ENCODE measurements around the gene ACOT11.
A peak's percentile ranks its signal among the peaks of the same experiment; 100 is the strongest.

The ACOT11 gene

DNA sequence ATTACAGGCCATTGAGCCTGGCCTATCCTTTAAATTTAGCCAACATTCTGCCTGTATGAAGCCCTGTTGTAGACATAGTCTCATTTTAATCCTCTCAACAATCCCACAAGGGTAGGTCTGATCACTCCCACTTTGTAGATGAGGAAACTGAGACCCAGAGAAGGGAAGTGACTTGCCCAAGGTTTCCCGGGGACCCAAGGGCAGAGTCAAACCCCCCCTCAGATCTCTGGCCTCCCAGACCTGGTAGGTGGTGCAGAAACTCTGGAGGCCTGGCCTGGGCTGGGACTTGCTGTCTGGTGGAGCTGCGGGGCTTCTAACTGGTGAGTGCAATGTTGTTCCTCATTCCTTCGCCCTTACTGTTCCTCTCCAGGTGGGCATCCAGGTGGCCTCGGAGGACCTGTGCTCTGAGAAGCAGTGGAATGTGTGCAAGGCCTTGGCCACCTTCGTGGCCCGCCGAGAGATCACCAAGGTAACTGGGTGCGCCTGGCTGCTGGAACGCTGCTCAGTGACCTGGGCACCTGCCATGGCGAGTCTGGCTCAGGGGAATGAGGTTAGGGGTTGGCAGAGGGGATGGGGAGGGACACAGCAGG lies 45.6 kb downstream of the ACOT11 start:
- DNase-seq = no peak

DNA sequence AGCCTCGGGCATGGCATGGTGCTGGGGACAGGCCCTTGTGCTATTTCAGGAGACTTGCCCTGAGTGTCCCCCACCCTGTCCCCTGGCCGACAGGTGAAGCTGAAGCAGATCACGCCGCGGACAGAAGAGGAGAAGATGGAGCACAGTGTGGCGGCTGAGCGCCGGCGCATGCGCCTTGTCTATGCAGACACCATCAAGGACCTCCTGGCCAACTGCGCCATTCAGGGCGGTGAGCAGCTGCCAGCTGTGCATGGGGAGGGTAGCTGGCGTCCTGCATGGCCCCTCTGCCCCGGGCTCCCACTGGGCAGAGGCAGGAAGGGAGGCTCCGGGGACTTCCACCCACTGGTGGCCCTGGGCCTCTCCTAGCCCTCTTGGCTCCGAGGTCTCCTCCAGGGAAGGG lies 46.4 kb downstream of the ACOT11 start:
- no peak for DNase-seq

DNA sequence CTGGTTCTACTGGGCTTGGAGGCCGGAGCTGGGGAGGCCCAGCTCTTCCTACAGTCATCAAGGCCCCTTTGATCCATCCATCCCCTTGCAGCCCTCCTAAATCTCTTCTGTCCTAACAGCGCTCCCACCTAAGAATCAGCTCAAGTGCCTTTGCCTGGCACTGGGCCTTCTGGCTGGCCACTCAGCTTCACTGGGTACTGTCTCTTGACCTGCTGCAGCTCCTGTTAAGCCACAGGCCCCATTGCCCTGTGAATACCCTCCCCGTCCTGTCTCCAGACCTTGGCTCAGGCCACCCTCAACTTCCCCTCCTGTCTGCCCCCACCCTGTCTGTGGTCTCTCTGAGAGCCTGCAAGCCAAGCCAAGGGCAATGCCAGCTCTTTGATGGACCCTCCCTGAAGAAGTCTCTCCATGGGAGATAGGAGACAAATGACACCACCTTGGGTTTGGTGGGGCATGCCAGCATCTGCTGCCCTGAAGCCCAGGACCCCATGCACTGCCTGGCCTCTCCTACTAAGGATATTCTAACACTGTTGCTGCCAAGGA lies 48.0 kb downstream of the ACOT11 start:
- no peak for DNase-seq

DNA sequence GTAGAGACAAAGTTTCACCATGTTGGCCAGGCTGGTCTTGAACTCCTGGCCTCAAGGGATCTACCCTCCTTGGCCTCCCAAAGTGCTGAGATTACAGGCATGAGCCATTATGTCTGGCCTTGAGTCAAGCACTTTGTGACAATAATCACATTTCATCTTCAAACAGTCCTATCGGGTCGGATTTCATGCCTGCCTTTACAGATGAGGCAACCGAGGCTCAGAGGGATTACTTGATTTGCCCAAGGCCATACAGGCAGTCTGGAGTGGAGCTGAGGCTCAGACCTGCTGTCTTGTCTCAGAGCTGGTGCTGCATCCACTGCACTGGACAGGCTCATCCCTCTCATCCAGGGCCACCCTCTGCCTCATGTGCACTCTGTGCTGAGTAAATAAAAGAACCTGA lies 48.7 kb downstream of the ACOT11 start:
- no peak for DNase-seq

DNA sequence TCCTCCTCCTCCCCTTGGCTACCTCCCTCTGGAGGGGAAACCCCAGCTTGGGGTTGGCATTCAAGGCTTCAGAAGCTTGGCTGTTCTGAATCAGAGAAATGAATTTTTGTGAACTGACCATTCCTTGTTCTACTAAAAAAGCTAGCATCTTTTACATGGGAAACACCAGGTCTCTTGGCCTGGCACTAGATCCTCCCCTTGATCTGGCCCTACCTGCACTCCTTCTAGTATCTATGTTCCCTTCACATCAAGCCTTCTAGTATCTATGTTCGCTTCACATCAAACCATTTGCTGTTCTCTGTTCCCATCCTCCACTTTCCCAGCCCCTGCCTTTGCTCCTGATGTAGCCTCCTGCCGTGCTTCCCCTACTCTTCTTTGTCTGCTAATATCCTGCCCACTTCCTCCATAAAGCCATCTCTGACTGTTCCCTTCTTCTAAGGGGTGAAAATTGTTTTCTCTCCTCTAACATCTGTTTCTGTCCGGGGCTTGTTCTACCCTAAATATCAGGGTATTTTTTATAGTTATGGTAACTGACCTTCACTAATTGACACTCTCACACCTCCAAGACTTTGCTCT lies 49.5 kb downstream of the ACOT11 start:
- DNase-seq = no peak

DNA sequence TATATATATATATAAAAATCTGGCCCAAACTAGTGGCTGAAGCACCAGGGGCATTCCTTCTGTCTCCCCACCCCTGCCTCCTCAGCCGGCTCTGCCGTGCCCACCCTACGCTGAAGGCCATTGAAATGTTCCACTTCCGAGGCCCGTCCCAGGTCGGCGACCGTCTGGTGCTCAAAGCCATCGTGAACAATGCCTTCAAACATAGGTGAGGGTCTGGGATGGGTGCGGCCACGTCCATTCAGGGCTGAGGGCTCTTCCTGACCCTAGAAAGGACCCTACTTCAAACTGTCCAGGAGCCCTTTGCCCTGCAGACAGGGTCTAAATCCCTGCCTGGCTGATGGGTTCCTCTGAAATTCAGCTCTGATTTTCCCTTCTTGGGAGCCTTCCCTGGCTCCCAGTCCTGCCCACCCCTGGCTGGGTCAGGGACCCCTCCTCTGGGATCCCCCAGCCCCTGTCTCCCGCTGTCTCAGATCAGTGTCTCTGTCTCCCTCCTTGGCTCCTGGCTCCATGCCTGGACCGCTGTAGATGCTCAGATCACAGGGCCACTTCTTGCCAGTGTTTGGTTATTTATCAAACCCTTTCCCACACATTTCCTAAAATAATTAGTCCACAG lies 51.3 kb downstream of the ACOT11 start:
- DNase-seq = no peak

DNA sequence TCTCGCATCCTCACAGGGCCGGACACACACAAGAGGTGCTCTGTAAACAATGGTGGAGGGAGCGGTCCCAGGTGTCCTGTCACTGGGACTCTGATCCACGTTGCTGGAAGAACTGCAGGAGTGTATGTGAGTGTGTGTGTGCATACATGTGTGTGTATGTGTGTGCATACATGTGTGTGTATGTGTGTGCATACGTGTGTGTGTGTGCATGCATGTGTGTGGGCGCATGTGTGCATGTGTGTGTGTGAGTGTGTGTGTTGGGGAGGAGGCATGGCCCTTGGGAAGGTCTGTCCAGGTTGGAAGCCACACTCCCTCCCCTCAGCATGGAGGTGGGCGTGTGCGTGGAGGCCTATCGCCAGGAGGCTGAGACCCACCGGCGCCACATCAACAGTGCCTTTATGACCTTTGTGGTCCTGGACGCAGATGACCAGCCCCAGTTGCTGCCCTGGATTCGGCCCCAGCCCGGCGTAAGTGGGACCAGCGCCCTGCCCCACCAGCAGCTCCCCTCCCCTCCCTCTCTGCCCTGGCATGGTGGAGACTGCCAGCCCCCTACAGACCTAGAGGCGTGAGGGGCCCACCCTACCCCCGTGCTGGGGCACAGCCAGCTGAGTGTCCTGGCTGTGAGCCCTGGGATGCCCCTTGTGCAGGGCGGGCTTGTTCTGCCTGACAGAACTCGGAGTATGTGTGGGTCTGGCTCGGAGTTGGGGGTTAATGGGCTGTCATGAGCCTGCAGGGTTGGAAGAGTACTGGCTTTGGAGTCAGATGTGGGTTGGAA lies 53.1 kb downstream of the ACOT11 start:
- DNase-seq = no peak

DNA sequence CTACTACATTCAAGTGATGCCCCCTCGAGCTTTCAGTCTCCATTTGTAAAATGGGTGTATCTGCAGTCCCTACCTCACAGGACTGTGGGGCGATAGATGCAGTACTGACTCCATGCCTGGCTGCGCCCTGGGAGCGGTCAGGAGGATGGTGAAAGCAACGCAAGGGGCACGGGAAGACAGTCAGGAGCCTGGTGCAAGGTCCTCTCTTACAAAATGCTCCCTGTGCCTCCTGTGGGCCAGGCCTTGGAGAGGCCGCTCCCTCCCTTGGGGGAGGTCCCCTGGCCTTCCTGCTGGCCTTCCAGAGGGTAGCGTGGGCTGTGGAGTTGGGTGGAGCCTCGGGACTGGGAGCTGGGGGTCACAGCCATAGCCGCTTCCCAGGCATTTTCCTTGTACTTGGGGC lies 53.7 kb downstream of the ACOT11 start:
- no peak for DNase-seq

DNA sequence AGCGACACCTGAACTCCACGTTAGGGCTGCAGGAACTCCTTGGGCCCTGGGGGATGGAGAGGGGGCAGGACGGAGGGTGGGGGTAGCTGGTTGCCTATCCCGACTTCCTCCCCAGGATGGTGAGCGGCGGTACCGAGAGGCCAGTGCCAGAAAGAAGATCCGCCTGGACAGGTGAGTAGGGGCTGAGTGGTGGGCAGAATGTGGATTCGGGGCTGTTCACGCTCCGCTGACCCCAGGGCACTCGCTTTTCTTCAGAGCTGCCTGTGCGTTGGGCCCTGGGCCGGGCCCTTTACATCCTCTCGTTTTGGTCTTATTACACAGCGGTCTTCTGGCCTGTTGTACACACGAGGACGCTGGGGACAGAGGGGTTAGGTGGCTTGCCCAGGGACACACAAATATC lies 54.5 kb downstream of the ACOT11 start:
- DNase-seq = no peak

DNA sequence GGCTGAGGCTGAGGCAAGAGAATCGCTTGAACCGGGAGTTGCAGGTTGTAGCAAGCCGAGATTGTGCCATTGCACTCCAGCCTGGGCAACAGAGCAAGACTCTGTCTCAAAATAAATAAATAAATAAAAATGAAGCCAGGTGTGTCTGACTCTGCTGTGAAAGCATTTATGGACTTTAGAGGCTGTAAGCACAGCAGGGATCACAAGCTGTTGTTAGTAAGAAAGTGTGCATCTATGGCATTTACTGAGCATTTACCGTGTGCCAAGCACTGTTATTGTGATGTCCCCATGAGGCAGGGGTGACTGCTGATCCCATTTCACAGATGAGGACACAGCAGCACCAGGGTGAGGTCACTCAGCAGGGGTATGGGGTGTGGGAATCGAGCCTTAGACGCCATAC lies 55.2 kb downstream of the ACOT11 start:
- no peak for DNase-seq

DNA sequence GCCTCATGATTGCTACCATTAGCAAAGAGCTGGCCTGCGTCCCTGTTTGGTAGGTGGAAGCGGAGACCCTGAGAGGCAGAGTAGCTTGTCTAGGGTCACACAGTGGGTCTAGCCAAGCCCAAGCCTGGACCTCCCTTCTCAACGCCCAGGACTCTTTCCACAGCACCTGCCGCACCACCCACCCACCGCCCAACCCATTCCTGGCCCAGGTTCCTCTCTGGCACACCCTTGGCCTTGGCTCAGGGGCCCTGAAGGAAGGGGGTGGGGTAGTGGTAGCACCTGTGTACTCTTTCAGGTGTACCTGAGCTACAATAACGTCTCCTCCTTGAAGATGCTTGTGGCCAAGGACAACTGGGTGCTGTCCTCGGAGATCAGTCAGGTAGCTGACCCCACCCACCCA lies 56.0 kb downstream of the ACOT11 start:
- no peak for DNase-seq

DNA sequence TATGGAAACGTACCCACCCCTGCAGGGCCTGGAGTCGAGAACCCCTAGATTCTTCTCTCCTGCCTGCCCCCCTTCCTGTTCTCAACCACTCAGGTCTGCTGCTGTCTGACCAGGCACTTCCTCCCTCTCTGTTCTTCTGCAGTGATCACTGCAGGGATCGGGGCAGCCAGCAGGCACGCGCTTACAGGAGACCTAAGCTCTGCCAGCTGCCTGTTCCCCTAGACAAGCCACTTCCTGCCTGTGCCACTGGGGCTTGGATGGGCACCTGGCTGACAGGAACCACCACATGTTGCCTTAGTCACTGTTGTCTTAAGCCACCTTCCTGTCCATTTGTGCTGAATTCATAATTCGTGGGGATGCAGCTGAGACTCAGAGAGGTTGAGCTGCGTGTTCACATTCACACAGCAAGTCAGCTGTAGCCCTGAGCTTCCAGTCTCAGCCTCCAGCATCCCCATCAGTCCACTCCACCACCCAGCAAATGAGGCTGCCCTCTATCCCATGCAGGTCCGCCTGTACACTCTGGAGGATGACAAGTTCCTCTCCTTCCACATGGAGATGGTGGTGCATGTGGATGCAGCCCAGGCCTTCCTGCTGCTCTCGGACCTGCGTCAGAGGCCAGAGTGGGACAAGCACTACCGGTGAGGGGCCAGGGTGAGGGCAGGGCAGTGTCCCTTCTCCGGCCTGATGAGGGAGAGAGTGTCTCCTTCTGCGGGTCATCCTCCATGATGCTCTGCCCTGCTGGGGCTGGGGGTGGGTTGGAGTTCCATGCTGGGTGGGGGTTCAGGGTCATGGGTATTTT lies 56.7 kb downstream of the ACOT11 start:
- DNase-seq = peak; percentile 14

DNA sequence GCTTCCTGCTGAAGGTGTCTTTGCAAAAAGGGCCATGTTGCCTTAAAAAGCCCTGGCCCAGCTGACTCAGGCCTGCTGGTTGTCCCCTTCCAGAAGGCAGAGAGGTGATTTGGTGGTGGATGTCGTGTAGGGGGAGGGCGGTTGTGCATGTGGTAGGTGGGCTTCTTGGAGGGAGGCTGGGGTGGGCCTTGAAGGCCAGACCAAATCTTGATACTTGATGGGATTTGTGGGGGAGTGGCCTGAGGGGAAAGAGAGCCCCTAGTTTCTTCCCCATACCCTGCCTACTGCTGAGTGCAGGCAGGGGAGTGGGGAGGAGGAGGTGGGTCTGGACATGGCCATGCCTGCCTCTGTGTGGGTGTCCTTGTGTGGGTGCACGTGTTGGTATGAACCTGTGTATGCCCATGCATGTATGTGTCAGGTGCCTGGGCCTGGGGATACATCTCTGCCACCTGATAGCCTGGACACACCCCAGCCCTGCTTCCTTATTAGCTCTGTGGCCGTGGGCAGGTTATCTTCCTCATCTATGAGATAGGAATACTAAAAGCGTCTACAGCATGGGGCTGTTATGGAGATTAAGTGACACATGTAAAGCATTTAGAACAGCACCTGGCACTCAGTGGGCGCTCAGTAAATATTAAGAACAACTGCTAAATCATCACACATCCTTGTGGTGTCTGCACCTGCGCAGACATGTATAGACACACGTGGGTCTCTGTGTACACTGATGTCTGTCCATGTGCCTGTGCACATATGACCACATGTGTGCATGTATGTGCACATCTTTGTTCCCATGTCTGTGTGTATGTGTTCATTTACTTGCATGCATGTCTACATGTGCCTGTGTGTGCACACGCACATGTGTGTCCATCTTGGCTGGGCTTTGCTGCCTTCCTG lies 58.3 kb downstream of the ACOT11 start:
- no peak for DNase-seq

DNA sequence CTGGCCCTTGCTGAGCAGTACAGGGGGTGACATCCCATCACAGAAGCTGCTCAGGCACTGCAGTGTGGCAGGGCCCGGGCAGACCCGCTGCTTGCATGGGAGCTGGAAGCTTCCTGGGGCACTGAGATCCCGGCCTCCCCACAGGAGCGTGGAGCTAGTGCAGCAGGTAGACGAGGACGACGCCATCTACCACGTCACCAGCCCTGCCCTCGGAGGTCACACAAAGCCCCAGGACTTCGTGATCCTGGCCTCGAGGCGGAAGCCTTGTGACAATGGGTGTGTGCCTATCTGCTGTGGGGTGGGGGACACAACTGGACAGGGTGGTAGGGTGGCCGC lies 58.9 kb downstream of the ACOT11 start:
- DNase-seq = no peak

DNA sequence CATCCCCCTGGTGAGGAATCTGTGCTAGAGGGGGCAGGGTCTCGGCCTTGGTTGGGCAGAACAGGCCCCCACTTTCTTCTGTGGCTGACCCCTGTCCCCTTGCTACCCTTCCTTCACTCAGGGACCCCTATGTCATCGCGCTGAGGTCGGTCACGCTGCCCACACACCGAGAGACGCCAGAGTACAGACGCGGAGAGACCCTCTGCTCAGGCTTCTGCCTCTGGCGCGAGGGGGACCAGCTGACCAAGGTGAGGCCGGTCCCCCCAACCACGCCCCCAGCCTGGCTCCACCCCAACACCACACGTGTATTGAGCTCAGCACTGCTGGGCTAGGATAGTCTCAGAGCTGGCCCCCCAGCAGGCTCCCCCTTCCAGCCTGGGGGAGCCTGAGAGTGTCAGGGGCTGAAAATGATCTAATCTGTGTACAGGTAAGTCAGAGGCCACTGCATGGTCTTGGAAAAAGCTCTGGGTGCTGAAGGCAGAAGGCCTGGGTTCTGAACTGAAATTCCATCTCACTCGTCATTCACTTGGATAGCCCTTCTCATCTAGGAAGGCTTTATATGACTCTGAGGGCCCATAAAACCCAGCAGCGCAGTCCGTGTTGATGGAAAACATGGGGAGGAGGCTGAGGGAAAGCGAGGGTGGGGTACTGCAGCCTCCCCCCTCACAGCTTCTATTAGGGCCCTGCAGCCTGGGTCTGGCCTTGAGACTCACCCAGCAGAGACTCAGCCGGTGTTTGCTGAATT lies 60.0 kb downstream of the ACOT11 start:
- no peak for DNase-seq

DNA sequence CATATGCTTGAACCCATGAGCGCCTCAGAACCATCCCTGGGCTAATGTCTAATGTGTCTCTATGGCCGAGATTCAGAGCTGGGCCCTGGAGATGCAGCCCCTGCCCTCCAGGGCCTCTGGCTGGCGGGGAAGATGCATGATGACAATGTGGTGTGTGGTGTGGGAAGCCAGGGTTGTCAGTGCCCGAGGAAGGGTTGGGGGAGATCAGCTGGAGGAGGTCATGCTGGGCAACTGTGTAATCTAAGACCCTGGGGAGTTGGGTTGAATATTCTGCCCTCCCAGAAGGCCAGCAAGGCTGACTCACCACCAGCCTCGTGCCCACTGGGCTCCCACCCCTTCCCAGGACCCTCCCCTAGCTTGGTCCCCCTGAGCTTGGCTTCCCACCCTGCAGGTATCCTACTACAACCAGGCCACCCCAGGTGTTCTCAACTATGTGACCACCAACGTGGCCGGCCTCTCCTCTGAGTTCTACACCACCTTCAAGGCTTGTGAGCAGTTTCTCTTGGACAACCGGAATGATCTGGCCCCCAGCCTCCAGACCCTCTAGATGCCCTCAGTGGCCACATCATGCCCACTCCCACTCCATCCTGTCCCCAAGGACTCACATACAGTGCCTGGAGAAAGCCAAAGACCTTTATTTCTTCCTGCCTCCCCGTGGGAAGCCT lies 60.7 kb downstream of the ACOT11 start:
- no peak for DNase-seq

DNA sequence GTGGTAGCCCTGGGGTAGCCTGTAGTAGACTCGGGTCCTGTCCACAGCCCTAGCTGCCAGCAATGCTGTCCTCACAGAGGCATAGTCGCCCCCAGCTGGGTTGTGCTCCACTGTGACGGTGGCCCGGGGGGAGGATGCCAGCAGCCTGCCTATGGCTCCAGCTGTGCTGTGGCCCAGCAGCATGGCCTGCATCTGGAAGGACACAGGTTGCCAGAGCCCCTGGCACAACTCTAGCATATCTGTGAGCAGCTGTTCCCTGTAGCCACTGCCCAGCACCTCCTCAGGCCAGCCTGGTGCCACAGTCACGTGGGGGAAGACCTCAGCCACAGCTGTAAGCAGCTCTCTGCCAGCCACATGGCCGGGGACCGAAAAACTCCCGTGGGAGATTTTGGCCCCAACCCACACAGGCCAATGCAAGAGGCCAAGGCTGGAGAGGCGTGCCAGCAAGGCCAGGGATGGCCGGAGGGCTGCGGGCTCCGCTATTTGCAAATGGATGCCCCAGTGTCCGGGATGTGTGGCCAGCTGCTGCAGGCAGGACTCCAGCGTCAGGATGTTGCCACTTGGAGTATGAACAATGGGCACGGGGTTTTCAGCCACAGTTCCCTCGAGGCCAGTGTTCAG lies 61.4 kb downstream of the ACOT11 start:
- no peak for DNase-seq

DNA sequence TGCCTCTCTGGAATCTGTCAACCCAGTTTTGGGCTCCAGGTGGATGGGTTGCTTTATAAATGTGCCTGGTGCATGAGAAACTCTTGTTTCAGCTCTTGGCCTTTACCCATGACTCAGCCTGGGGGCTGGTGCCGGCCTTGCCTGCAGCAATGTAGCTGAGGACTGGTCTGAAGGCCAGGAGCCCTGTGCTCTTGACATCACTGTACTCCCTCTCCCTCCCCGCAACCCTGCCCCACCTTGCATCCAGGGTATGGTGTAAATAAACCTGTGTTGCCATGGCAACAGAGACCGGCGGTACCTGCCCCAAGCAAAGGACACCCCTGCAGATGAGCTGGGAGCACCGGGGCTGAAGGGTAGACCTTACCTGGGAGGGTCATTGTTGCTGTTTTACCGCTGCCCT lies 62.0 kb downstream of the ACOT11 start:
- DNase-seq = no peak

DNA sequence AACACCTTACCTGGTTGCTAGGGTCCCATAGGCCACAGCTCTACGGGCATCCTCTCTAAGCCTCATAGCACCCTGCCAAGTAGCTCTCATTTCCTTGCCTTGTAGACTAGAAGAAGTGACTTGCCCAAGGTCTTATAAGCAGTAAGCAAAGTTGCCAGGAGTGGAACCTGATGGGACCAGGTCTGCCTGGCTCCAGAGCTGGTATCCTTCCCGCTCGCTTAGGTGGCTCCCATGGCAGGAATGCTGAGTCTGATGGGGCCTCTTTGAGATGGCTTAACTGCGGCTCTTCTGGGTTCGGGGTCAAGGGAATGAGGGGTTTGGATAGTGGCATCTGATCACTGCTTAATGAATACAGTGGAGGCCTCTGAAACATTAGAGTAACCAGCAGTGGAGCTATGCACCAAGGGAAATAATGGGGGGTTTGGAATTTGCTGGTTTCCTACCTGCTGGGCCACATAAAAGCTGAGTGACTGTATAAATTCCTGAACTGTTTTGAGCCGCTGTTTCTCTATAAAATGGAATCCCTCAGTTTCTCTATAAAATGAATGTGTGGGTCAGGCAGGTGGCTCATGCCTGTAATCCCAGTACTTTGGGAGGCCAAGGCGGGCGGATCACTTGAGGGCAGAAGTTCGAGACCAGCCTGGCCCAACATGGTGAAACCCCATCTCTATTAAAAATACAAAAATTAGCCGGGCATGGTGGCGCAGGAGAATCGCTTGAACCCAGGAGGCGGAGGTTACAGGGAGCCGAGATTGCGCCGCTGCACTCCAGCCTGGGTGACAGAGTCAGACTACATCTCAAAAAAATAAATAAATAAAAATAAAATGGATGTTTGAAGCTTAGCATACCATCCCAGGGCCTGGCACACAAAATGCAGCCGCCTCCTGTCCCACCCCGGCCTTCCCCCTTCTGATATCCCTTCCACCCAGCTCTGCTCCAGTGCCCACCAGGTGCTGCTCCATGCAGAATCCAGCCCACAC lies 62.9 kb downstream of the ACOT11 start:
- no peak for DNase-seq
